Right lobe of liver (tissue), 4 donors: ENCODE results near the gene PTPA.

Source experiments
- CTCF ChIP-seq, 4 donors: fragments of 200-600 bp in 3 of 4; fragments of 450-650 bp in 1 of 4; IDR thresholded peaks; one replicate each; pipeline versions ENCODE4 v1.5.1 to v1.8.0; 2016 to 2022; ENCODE audit warnings: antibody characterized with exemption in 4 of 4, mild to moderate bottlenecking in 2 of 4
- POLR2A ChIP-seq: fragments of 450-650 bp; IDR thresholded peaks from one replicate; pipeline ENCODE4 v1.6.1; 2017; ENCODE audit warnings: antibody characterized with exemption, mild to moderate bottlenecking
- donor health status: DM: no; HTN: no; CAD: no.
- donor health status: DM: no; HTN: no; CAD: no.
- donor health status: DM: no; HTN: yes; CAD: no.

- TF ChIP-seq CTCF (IDR thresholded peaks at IDR 0.05) (peak in 1 of 4 donors; percentile 14), POLR2A (peak; percentile 79)
Observed at GRCh38 chr9:129175825-129176633, 64.8 kb downstream of the PTPA start.
